Gastrocnemius medialis (tissue), 4 donors: ENCODE data around the gene TMEM163.

ENCODE experiments used
- POLR2A ChIP-seq, 2 donors: fragments of 450-650 bp; IDR thresholded peaks; one replicate each; pipeline ENCODE4 v1.6.1; 2017; ENCODE audit warnings: antibody characterized with exemption in 2 of 2, mild to moderate bottlenecking in 2 of 2, moderate library complexity in 2 of 2
- TF ChIP-seq, protein P1 (sequence below), 5 experiments: fragments of 450-650 bp in 3 of 5; fragments of 200-600 bp in 2 of 5; sonication (generic) in 2 of 5; IDR thresholded peaks in 4 of 5; conservative IDR thresholded peaks in 1 of 5; 1 replicate in 4 of 5; 2 replicates in 1 of 5; pipeline ENCODE4 v1.5.1; 2016 to 2019; ENCODE audit warnings: antibody characterized with exemption in 5 of 5, mild to moderate bottlenecking in 3 of 5, moderate library complexity in 3 of 5

DNA sequence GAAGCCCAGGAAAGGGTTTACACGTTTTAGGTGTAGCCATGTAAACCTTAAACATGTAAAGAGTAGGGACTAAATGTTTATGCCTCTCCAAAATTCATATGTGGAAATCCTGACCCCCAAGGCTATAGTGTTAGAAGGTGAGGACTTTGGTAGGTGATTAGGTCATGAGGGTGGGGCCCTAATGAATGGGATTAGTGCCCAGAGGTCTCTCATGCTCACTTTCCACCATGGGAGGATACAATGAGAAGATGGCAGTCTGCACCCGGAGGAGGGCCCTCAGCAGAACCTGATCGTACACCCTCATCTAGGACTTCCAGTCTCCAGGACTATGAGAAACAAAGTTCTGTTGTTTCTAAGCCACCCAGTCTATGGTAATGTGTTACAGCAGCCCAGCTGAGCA lies 119.6 kb downstream of the TMEM163 start:
- TF ChIP-seq POLR2A (IDR thresholded peaks at IDR 0.05) = no peak
- TF ChIP-seq, protein P1, sequence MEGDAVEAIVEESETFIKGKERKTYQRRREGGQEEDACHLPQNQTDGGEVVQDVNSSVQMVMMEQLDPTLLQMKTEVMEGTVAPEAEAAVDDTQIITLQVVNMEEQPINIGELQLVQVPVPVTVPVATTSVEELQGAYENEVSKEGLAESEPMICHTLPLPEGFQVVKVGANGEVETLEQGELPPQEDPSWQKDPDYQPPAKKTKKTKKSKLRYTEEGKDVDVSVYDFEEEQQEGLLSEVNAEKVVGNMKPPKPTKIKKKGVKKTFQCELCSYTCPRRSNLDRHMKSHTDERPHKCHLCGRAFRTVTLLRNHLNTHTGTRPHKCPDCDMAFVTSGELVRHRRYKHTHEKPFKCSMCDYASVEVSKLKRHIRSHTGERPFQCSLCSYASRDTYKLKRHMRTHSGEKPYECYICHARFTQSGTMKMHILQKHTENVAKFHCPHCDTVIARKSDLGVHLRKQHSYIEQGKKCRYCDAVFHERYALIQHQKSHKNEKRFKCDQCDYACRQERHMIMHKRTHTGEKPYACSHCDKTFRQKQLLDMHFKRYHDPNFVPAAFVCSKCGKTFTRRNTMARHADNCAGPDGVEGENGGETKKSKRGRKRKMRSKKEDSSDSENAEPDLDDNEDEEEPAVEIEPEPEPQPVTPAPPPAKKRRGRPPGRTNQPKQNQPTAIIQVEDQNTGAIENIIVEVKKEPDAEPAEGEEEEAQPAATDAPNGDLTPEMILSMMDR (IDR thresholded peaks at IDR 0.05 in 4 of 5, conservative IDR thresholded peaks at IDR 0.05 in 1 of 5) = no peak
